Measurements from ENCODE around the gene ADSS2.

Gene ADSS2

DNA sequence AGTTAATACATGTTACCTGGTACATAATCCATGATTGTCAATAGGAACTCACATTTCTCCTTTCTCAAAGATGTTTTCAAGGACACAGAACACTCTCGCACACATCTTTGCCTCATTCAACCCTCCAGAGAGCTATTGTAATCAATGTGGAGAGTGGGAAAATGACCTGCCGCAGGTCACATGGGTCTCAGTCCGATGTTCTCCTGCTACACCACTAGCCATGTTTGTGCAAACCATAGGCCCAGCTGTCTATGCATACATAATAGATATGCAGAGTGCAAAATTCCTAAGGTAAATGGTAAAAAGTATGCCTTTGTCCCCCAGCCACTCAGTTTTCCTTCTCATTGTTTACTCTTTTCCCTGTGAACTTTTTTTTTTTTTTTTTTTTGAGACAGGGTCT, 89.2 kb downstream of the ADSS2 start:
- DNase-seq, result no peak

GRCh38 chr1:244361764-244362473, 89.8 kb downstream of the ADSS2 start:
- no peak for DNase-seq

All from GDM1 (cell line).